ENCODE data around the gene BFSP1.

GRCh38 chr20:17495826-17496225 is 35.4 kb downstream of the BFSP1 start:
- TF ChIP-seq, protein P1, sequence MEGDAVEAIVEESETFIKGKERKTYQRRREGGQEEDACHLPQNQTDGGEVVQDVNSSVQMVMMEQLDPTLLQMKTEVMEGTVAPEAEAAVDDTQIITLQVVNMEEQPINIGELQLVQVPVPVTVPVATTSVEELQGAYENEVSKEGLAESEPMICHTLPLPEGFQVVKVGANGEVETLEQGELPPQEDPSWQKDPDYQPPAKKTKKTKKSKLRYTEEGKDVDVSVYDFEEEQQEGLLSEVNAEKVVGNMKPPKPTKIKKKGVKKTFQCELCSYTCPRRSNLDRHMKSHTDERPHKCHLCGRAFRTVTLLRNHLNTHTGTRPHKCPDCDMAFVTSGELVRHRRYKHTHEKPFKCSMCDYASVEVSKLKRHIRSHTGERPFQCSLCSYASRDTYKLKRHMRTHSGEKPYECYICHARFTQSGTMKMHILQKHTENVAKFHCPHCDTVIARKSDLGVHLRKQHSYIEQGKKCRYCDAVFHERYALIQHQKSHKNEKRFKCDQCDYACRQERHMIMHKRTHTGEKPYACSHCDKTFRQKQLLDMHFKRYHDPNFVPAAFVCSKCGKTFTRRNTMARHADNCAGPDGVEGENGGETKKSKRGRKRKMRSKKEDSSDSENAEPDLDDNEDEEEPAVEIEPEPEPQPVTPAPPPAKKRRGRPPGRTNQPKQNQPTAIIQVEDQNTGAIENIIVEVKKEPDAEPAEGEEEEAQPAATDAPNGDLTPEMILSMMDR (IDR thresholded peaks at IDR 0.05) = no peak
- TF ChIP-seq POLR2A (IDR thresholded peaks at IDR 0.05) = no peak
